NCI-H2171 (cell line): ENCODE data around the gene SLC35D1.

Experiments used
- DNase-seq: peaks from one replicate; lab custom pipeline; 2025; lab: John Stamatoyannopoulos, UW

The SLC35D1 gene

GRCh38 chr1:67044631-67045270 lies 9.2 kb downstream of the SLC35D1 start:
- no peak for DNase-seq

- no peak for DNase-seq
These were observed 10.6 kb downstream of the SLC35D1 start for GRCh38 chr1:67043366-67043765.

DNA sequence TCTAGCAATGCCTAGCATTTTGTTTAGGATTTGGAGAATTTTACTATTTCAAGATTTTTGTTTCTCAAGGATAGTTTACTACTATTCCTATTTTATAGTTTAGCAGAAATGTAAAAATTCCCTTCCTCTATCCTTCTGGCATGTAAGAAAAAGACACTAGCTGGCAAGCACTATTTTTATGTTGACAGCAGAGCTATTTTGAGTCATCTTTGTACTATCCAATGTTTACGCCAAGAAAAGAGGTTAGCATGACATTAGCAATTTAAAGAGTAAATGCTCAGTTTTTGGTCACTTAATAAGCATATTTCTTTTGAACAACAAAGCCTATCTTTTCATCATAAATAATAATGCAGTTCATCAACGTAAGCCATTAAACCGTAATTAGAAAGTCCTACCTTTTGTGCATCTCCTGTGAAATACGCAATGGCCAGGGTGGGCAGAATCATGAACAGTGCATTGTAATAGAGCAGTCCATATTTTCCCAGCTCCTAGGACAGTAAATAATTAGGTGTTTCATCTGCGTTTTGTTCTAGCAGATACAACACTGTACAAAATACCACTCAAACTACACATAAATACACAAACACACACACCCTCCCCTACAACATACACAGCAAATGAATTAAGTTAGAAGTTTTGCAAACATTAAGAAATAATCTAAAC lies 12.0 kb downstream of the SLC35D1 start:
- no peak for DNase-seq

DNA sequence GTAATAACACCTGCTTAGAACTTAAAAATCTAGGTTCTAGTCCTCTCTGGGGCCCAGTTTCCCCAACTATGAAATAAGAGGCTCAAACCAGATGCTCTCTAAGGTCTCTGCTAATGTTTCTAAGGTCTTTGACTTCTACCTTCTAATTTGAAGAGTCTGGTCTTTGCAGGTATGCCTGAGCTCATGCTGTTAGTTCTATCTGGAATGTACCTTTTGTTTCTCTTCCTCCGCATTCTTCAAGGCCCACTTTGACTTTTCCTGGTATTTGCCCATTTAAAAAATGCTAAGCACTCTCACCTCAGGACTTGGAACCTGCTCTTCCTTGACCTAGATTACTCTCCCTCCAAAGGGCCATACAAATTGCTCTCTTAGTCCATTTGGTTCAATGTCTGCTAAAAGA lies 13.5 kb downstream of the SLC35D1 start:
- no peak for DNase-seq

GRCh38 chr1:67031859-67032247 lies 22.1 kb downstream of the SLC35D1 start:
- no peak for DNase-seq

GRCh38 chr1:67031121-67031858 lies 22.7 kb downstream of the SLC35D1 start:
- no peak for DNase-seq

GRCh38 chr1:67029472-67029871 lies 24.5 kb downstream of the SLC35D1 start:
- DNase-seq = no peak

DNA sequence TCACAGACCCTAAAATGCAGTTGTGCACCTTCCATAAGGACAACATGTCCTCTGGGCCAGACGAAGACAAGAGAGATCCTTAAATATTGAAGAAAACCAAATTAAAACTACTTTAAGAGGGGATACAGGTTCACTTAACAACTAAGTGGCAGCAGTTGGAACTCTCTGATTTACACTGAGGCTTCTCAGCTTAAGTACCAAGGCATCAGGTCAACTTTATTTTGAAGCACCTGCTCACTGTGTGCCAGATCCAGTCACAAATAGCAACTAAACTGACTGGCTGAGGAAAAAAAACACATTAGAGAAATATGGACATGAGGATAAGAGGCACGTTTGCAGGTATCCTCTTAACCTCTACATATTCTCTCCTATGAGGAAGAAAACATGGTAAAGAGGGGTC lies 33.2 kb downstream of the SLC35D1 start:
- DNase-seq = no peak

DNA sequence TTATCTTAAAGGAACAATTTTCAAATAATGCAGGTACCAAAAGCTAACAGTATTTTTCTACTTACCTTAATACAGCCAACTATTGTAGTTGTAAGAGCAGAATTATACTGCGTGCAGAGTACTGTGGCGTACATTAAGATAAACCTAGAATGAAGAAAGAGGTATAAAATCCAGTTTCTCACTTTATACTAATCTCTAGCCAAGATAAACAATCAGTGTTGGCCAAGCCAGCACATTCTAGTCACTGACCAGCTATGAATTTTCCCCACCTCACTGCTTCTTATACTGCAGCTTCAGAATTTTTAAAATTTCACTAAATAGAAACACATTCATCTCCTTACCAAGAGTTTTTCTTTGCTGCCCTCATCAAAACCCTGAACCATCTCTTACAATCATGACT lies 33.6 kb downstream of the SLC35D1 start:
- no peak for DNase-seq

GRCh38 chr1:67019600-67020136 lies 34.3 kb downstream of the SLC35D1 start:
- DNase-seq = no peak

GRCh38 chr1:67019121-67019520 lies 34.8 kb downstream of the SLC35D1 start:
- DNase-seq = no peak

DNA sequence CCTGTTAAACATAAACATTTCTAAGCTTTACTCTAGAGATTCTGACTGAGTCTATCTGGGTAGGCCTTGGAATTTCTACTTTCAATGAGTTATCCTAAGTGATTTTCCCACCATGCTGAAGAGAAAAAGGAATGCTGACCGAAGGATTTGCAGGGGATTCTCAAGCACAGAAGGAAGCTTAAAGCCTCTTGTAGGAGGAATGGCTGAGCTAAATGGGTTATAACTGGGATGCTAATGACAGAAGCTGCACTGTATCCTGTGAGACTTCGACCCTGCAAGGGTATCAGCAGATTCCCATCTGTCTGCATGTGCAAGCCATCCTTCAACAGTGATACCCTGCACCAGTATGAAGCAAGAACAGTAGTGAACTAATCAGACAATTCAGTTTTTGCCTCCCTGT lies 35.4 kb downstream of the SLC35D1 start:
- no peak for DNase-seq

- DNase-seq = no peak
These were observed 40.4 kb downstream of the SLC35D1 start for GRCh38 chr1:67013573-67013972.

DNA sequence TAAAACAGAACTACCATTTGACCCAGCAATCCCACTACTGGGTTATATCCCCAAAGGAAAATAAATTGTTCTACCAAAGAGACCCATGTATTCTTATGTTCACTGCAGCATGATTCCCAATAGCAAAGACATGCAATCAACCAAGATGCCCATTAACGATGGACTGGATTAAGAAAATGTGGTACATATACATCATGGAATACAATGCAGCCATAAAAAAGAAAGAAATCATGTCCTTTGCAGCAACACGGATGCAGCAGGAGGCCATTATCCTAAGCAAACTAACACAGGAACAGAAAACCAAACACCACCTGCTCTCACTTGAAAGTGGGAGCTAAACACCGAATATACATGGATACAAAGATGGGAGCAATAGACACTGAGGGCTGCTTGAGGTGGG lies 44.2 kb downstream of the SLC35D1 start:
- DNase-seq = no peak

DNA sequence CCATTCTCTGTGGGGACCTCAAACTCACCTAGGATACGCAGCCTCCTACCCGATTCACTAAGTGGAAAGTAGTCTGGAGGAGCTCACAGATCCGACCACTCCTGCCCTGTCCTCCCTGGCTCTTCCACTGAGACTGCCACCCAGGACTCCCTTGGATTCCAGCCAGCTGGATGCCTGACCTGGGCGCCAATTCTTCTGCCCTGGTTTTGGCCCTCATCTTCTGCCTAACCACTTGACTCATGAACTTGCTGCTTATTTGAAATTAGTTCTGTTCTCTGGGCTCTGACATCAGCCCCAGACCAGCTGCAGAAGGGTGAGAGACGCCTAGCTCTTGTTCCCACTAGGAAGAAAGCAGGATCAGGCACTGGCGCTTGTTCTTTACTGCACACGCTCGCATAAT lies 48.9 kb downstream of the SLC35D1 start:
- DNase-seq = no peak

GRCh38 chr1:67004176-67004575 lies 49.8 kb downstream of the SLC35D1 start:
- no peak for DNase-seq

DNA sequence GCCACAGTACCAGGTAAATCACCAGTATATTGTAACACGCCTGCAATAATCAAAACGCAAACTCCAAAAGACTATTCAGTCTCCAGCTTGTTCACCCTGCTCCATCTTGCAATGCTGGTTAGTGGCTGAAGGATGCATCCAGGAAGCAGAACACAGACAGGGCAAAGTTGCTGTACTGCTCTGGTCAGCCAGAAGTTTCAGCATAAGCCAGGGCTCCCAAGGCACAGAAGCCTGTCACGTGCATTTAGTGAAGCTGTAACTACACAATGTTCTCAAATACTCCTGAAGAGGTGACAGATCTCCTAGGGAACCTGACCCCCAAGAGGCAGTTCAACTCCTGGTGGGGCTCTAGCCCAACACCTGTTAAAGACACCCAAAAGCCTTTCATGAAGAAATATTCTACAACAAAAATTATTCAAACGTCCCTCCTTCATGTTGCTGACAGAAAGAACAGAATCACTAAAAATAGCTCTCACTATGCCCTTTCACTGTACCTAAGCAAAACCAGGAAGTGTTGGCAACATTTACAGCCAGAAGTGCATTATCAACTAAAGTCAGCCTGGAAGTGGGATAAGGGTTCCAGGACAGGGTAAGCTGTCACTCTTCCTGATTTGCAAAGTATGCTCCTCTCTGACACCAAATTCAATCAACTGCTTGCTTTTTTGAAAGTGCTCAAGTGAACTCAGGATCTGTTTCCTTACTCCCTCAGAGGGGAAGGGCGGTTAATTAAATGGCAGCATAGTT lies 52.1 kb downstream of the SLC35D1 start:
- DNase-seq = no peak

GRCh38 chr1:66999640-67000400 lies 54.1 kb downstream of the SLC35D1 start:
- DNase-seq = no peak

DNA sequence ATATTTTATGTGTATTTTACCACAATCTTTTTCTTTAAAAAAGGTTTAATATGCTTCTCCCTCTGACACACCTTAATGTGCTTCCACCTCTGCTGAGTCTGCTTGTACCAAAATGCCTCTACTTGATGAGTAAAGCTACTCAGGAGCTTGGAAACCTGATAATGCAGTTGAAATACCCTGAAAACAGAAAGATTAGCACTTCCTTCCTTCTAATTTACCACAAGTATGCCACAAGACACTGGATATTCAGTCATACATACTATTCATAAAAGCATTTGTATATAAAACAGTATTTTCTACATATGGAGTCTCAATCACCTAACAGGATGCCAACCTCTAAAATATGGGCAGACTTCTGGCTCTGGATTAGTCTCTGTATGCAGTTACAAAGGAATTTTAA lies 55.0 kb downstream of the SLC35D1 start:
- no peak for DNase-seq

GRCh38 chr1:66996018-66996682 lies 57.8 kb downstream of the SLC35D1 start:
- DNase-seq = peak; percentile 27

- DNase-seq = no peak
These were observed 60.9 kb downstream of the SLC35D1 start for GRCh38 chr1:66993076-66993475.
